Measurements from ENCODE around the gene SMPDL3A. TPM values are rescaled to one million over a fixed set of nuclear protein-coding genes. Genes with fewer than 3 reads are reported as not detected.
A peak's percentile ranks its signal among the peaks of the same experiment; 100 is the strongest.
"Not testable (repeated sequence)": the region's sequence is repeated elsewhere in the genome, so short reads cannot be mapped to it uniquely, and the experiment has no call there.

SMPDL3A gene
- total RNA-seq, 6 donors from 2014 or later = 11.0 to 19.9 (median 15.6) TPM

DNA sequence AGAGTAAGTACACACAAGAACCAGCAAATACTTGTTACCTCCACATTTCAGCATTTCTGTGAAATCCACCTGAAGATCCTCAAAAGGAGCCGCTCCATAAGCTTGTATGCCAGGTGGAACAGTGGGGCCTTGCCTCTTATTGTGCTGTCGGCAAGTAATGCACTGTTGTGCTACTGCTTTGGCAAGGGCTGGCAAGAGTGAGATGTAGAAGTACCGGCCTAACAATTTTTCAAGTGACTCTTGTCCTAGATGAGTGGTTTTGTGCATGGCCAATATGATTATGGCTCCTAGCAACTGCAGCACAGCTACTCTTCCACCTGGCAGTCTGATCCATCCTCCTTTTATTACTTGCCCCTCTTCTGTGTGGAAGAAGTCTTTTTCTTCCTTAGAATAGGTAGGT is 44.2 kb upstream of the SMPDL3A start:
- ATAC-seq (ENCODE audit: low FRiP score in 2 of 2); H3K4me3 ChIP-seq; H3K27me3 ChIP-seq; H3K4me1 ChIP-seq; H3K36me3 ChIP-seq; H3K9me3 ChIP-seq: not testable (repeated sequence)
- WGBS, 2 donors = 73% methylated on average over 3 of the region's 3 CpGs
- peak overlapping the region in 2 of 4 donors; percentile 44 to 73 for H3K27ac ChIP-seq
- peak in 1 of 4 donors; percentile 31 for TF ChIP-seq EP300 (IDR thresholded peaks at IDR 0.05)
- peak in 1 of 2 donors; percentile 79 for DNase-seq

DNA sequence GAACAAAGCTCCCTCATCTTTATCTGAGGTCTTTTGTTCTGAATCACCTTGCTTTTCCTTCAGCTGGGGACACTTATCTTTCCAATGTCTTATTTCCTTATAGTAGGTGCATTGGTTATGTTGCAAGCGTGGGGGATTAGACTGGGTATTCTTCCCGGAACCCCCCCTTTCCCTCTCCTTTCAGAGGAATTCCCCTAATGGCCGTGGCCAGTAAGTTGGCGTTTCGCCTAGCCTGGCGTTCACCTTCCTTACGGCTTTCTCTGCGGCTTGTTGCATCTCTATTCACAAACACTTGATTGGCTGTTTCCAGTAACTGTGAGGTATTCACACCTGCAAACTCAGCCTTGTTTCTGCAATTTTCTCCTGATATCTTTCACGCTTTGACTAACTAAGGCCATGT is 42.4 kb upstream of the SMPDL3A start:
- WGBS, 2 donors = 78 to 80% methylated on average over 9 of the region's 9 CpGs
- peak overlapping the region in 1 of 4 donors; percentile 39 for H3K27ac ChIP-seq
- ATAC-seq (ENCODE audit: low FRiP score in 2 of 2) (no peak), DNase-seq (peak in 1 of 2 donors; percentile 68)
- H3K9me3 ChIP-seq = no peaks in the 10 kb centered on the region
- H3K27me3 ChIP-seq = no peaks in the 10 kb centered on the region
- H3K36me3 ChIP-seq = no peaks in the 10 kb centered on the region
- H3K4me3 ChIP-seq = no peak overlapping the region
- TF ChIP-seq POLR2AphosphoS5 (IDR thresholded peaks at IDR 0.05) (no peak), POLR2A (IDR thresholded peaks at IDR 0.05) (no peak), EP300 (IDR thresholded peaks at IDR 0.05) (peak in 1 of 4 donors; percentile 39)
- TF ChIP-seq, protein P1, sequence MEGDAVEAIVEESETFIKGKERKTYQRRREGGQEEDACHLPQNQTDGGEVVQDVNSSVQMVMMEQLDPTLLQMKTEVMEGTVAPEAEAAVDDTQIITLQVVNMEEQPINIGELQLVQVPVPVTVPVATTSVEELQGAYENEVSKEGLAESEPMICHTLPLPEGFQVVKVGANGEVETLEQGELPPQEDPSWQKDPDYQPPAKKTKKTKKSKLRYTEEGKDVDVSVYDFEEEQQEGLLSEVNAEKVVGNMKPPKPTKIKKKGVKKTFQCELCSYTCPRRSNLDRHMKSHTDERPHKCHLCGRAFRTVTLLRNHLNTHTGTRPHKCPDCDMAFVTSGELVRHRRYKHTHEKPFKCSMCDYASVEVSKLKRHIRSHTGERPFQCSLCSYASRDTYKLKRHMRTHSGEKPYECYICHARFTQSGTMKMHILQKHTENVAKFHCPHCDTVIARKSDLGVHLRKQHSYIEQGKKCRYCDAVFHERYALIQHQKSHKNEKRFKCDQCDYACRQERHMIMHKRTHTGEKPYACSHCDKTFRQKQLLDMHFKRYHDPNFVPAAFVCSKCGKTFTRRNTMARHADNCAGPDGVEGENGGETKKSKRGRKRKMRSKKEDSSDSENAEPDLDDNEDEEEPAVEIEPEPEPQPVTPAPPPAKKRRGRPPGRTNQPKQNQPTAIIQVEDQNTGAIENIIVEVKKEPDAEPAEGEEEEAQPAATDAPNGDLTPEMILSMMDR (IDR thresholded peaks at IDR 0.05) = no peak
- peaks cover 0 to 5% (median 0%) of the 10 kb centered on the region in 4 donors for H3K4me1 ChIP-seq

DNA sequence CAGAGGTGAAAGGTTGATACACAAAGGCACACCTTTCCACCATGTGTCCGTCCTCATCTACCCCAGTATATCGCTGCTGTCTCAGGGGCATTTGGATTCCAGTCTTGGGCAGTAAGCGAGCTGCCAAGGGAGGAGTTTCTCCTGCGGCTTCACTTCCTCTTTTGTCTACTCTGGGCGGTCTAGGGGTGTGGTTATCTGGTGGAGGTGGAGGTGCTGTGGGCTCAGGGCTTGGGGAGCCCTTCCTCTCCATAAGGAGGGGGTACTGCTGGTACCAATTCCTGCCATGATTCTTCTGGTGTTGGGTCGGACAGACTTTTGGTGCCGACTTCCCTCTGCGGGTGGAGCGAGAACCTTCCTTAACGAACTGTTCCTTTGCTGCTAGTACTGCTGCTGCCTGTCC is 41.5 kb upstream of the SMPDL3A start:
- DNase-seq (no peak), ATAC-seq (ENCODE audit: low FRiP score in 2 of 2) (no peak)
- Histone ChIP-seq H3K4me3 (no peak overlapping the region), H3K27me3 (no peaks in the 10 kb centered on the region), H3K27ac (peak overlapping the region in 1 of 4 donors; percentile 4), H3K4me1 (peaks cover 0 to 9% (median 2%) of the 10 kb centered on the region in 4 donors), H3K36me3 (no peaks in the 10 kb centered on the region), H3K9me3 (no peaks in the 10 kb centered on the region)
- TF ChIP-seq POLR2AphosphoS5 (IDR thresholded peaks at IDR 0.05) (no peak), POLR2A (IDR thresholded peaks at IDR 0.05) (no peak), EP300 (IDR thresholded peaks at IDR 0.05) (no peak)
- TF ChIP-seq, protein P1 (IDR thresholded peaks at IDR 0.05) = no peak
- WGBS, 2 donors = 82% methylated on average over 5 to 10 of the region's 10 CpGs

DNA sequence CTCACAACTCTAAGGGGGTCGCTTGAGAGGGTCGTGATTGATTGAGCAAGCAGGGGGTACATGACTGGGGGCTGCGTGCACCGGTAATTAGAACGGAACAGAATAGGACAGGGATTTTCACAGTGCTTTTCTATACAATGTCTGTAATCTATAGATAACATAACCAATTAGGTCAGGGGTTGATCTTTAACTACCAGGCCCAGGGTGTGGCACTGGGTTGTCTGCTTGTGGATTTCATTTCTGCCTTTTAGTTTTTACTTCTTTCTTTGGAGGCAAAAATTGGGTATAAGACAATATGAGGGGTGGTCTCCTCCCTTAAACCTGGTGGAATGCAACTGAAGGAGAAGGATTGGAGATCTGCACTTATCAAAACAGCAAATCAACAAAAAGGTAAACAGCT is 40.1 kb upstream of the SMPDL3A start:
- H3K4me3 ChIP-seq; ATAC-seq (ENCODE audit: low FRiP score in 2 of 2); H3K36me3 ChIP-seq; DNase-seq; H3K9me3 ChIP-seq; H3K27me3 ChIP-seq; H3K27ac ChIP-seq: not testable (repeated sequence)
- peaks cover 2 to 15% (median 7%) of the 10 kb centered on the region in 4 donors for H3K4me1 ChIP-seq
- WGBS, 2 donors = 31 to 58% methylated on average over 5 of the region's 5 CpGs

DNA sequence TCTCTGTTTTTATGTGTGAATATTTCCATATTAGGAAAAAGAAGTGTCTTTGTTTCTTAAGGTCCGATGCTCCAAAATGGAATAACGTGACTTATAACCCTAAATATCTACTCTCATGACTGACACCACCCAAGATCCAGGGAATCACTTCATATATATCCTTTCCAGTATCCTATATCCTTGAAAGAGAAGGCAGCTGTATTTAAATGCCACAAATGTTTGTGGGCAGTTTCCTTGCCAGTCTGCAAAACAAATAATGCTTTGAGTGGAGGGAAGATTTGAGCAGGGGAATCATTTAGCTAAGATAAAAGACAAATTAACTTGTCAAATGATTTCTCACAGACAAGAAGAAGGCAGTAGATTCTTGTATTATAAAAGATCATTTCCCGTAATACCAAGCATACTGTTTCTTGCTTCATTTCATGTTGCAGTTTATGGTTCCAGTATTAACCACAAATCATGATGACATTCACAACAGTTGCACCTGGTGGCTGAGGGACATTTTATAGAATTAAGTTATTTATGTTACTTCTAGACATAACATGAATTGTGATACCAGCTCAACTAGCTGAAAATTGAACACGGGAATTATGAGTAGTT is 39.5 kb upstream of the SMPDL3A start:
- no peak overlapping the region for H3K4me3 ChIP-seq
- 82 to 90% methylated on average over 4 of the region's 4 CpGs for WGBS, 2 donors
- peaks cover 8 to 20% (median 10%) of the 10 kb centered on the region in 4 donors for H3K4me1 ChIP-seq
- no peak overlapping the region for H3K27ac ChIP-seq
- DNase-seq = no peak
- H3K9me3 ChIP-seq = no peaks in the 10 kb centered on the region
- ATAC-seq (ENCODE audit: low FRiP score in 2 of 2) = no peak
- TF ChIP-seq POLR2AphosphoS5 (IDR thresholded peaks at IDR 0.05) (no peak), EP300 (IDR thresholded peaks at IDR 0.05) (no peak), POLR2A (IDR thresholded peaks at IDR 0.05) (no peak)
- TF ChIP-seq, protein P1 (IDR thresholded peaks at IDR 0.05) = no peak
- H3K27me3 ChIP-seq = no peaks in the 10 kb centered on the region
- H3K36me3 ChIP-seq = no peaks in the 10 kb centered on the region

DNA sequence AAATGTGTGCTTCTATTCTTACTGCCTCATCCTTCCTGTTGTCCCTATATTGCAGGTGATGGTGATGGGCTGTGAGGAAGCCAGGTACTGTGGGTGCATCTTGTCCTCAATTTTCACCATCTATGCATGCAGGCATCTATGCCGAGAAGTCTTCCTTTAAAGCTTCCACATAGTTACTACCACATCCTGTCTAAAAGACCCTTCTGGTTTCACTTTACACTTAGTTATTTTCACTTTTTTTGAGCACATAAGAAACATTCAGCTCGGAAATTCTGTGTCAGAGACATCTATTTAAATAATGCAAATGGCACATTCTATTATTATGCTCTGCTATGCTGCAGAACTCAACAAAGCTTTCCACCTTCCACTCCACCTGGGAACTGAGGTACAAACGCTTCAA is 37.7 kb upstream of the SMPDL3A start:
- Histone ChIP-seq H3K4me1 (peaks cover 8 to 16% (median 11%) of the 10 kb centered on the region in 4 donors), H3K4me3 (no peak overlapping the region), H3K27ac (no peak overlapping the region), H3K27me3 (no peaks in the 10 kb centered on the region), H3K36me3 (no peaks in the 10 kb centered on the region), H3K9me3 (no peaks in the 10 kb centered on the region)
- DNase-seq (no peak), ATAC-seq (ENCODE audit: low FRiP score in 2 of 2) (no peak)
- WGBS, 2 donors = 61 to 67% methylated on average over 3 of the region's 3 CpGs
- TF ChIP-seq POLR2AphosphoS5 (IDR thresholded peaks at IDR 0.05) (no peak), POLR2A (IDR thresholded peaks at IDR 0.05) (no peak), EP300 (IDR thresholded peaks at IDR 0.05) (no peak)
- TF ChIP-seq, protein P1 (IDR thresholded peaks at IDR 0.05) = no peak
